Right cardiac atrium (tissue), 5 donors: ENCODE data around the gene MMP25. TPM values are rescaled to one million over a fixed set of nuclear protein-coding genes. Genes with fewer than 3 reads are reported as not detected.

Experiments used
- ATAC-seq, 2 donors: fragments of 200-7000 bp; cut with Tn5 transposase; one replicate each; pipeline versions ENCODE4 v1.8.0 to v1.9.1; 2020; ENCODE audit warnings: moderate library complexity in 2 of 2, mild to moderate bottlenecking in 1 of 2
- DNase-seq, 3 donors: peaks; one replicate each; pipeline ENCODE4 v3.0.0-alpha.2; 2020
- H3K27ac ChIP-seq: one replicate; pipeline ENCODE4 v1.5.1; 2013; ENCODE audit warnings: mild to moderate bottlenecking, low read length, control low read depth, moderate library complexity
- H3K27me3 ChIP-seq: one replicate; pipeline ENCODE4 v1.6.1; 2013; ENCODE audit not compliant: control insufficient read depth, insufficient read depth
- H3K4me1 ChIP-seq: one replicate; pipeline ENCODE4 v1.6.1; 2013; ENCODE audit warnings: low read length; ENCODE audit not compliant: control insufficient read depth, insufficient read depth
- H3K4me3 ChIP-seq: one replicate; pipeline ENCODE4 v1.5.1; 2013; ENCODE audit warnings: low read length, control low read depth
- H3K9me3 ChIP-seq: one replicate; pipeline ENCODE4 v1.6.1; 2013; ENCODE audit warnings: low read length; ENCODE audit not compliant: control insufficient read depth
- WGBS: extraction: QIAGEN DNeasy Blood & Tissue Kit; methylation state at CpG from one replicate; pipeline ENCODE4 v1.1.7; 2013; 5-methylcytosine and 5-hydroxymethylcytosine counted together
- intact Hi-C, 4 donors: fragments of 100-400 bp; cut with DNase I; formaldehyde crosslinking; loops; one replicate each; pipeline versions ENCODE4 v1.11.0 to v1.14.0; 2022 to 2023
- long read RNA-seq, 4 donors: library from polyadenylated mRNA; unstranded; transcript quantifications; one replicate each; pipeline ENCODE4 v2.0.0, GENCODE V29; 2020 to 2021
- polyA plus RNA-seq: library from polyadenylated mRNA; stranded (reverse); fragments of 200-250 nt; gene quantifications from one replicate; pipeline ENCODE4 v1.2.3, GENCODE V29; 2013
- total RNA-seq, 4 donors: library from RNA; stranded (reverse); fragmentation: NEBNext Ultra II Directional; extraction: Animal tissue kit (Norgen Biotek cat#: 25700); gene quantifications; one replicate each; pipeline ENCODE4 v1.2.1, GENCODE V29; 2021
- donor health status: healthy with polysubstance abuse.
- donor health status: DM: no; HTN: yes; CAD: no.
- donor health status: DM: no; HTN: no; CAD: no.
- donor health status: DM: no; HTN: yes; CAD: no; lungs with severe emphysema.
- donor health status: DM: yes; HTN: yes; CAD: no.

Gene MMP25, protein sequence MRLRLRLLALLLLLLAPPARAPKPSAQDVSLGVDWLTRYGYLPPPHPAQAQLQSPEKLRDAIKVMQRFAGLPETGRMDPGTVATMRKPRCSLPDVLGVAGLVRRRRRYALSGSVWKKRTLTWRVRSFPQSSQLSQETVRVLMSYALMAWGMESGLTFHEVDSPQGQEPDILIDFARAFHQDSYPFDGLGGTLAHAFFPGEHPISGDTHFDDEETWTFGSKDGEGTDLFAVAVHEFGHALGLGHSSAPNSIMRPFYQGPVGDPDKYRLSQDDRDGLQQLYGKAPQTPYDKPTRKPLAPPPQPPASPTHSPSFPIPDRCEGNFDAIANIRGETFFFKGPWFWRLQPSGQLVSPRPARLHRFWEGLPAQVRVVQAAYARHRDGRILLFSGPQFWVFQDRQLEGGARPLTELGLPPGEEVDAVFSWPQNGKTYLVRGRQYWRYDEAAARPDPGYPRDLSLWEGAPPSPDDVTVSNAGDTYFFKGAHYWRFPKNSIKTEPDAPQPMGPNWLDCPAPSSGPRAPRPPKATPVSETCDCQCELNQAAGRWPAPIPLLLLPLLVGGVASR
- 1 to 10 TPM in 2 of 4 donors, under 1 TPM in 2; 0.72 to 1.7 (median 0.95) TPM for total RNA-seq
- polyA plus RNA-seq: 0.68 TPM
- long read RNA-seq, donor 1, partial matches to known transcripts: 1 of 3 reads
- long read RNA-seq, donor 1, other reads (novel, unspliced or antisense): 2 of 3 reads
- long read RNA-seq, donor 2: 0 reads
- long read RNA-seq, donor 3: 0 reads
- long read RNA-seq, donor 4: 0 reads

DNA sequence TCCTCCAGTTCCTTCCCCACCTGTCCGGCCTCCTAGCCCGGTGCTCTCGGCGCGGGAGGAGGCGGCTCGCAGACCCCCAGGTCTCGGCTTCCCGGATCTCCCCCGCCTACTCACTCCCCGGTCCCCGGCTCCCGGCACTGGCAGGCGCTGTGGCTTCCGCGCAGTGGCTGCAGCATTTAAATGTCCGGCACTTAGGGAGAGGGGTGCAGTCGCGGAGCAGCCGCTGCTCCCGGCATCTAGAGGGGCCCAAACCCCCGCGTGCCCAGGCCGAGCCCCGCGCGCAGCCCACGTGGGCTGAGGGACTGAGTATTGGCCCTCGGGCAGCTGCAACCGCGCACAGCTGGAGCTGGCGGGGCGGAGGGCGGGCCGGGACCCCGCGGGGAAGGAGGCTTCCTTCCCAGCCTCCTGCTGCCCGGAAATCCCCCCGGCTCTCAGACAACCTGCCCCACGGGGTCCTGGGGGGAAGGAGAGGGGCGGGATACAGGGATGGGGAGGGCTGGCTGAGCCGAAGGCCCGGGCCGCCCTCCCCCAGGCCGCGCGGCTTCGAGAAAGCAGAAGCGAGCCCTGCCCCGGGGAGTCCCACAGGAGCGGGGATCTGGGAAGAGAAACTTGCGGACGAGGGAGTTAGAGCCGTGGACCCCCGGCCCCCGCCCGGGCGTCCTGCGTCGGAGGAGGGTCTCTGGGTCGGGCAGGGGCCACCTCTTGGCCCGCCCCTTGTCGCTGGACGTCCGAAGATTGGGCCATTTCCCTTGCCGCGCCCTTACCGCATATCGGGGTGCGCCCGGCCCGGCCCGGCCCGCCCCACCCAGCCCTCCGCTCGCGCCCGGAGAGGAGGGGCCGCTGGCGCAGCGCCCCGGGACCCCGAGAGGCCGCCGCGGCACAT lies at the start of gene MMP25:
MMP25 (plus strand) TSS at position 804 of the 883 bp plus-strand sequence. CDS start 357 bp downstream, outside the sequence.
- peak in 1 of 3 donors; percentile 58 for DNase-seq
- intact Hi-C loops: no loop called here
- no peak within 1 kb of the TSS for H3K27ac ChIP-seq
- H3K27me3 ChIP-seq: no peaks in the 10 kb centered on the region
- no peaks in the 10 kb centered on the region for H3K4me1 ChIP-seq
- H3K4me3 ChIP-seq: peak within 1 kb of the TSS; percentile 33
- peak; percentile 34 to 51 for ATAC-seq
- no peaks in the 10 kb centered on the region for H3K9me3 ChIP-seq
- WGBS: under 1% methylated on average over 86 of the region's 86 CpGs

DNA sequence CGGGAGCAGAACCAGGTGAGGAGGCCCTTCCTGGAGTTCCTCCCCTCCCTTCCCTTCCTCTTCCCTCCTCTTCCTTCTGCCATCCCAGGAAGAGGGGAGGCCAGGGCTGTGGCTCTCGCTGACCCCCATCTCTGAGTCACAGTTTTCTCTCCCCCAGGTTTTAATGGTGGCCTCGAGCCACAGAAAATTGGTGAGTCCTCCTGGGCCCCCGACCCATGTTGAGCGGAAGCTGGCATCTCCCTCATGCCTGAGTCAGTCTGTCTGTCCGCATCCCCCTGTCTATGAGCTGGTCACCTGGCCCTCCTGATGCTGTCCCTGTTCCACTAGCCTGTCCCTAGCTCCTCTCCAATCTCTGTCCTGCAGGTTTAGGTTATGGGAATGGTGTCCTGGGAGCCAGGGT lies 46.4 kb upstream of the MMP25 start:
- H3K4me1 ChIP-seq: no peaks in the 10 kb centered on the region
- 74% methylated on average over 6 of the region's 6 CpGs for WGBS
- H3K4me3 ChIP-seq: no peak overlapping the region
- H3K27me3 ChIP-seq: no peaks in the 10 kb centered on the region
- no peak overlapping the region for H3K27ac ChIP-seq
- intact Hi-C loops: no loop called here
- no peak for ATAC-seq
- no peak for DNase-seq
- no peaks in the 10 kb centered on the region for H3K9me3 ChIP-seq

DNA sequence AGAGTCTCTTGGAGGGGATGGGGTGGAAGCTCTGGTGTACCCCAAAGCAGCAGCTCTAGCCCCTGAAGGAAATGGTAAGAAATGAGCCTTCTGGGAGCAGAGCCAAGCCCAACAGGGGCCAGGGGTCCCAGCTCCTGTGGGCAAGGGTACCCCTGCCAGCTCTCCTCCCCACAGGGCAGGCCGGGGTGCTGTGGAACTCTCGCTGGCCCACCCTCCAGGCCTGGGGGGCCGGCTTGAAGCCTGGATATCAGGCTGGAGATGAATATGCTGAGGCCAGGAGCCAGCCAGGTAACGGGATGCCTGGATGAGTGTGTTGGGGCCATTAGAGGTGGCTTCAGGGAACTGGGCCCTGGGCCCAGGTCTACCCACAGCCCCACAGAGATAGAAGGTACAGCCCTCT lies 45.8 kb upstream of the MMP25 start:
- intact Hi-C loops: no loop called here
- H3K9me3 ChIP-seq: no peaks in the 10 kb centered on the region
- H3K27me3 ChIP-seq: no peaks in the 10 kb centered on the region
- H3K4me3 ChIP-seq: no peak overlapping the region
- no peak overlapping the region for H3K27ac ChIP-seq
- DNase-seq (peak in 1 of 3 donors; percentile 53), ATAC-seq (no peak)
- no peaks in the 10 kb centered on the region for H3K4me1 ChIP-seq
- WGBS: 83% methylated on average over 4 of the region's 4 CpGs

DNA sequence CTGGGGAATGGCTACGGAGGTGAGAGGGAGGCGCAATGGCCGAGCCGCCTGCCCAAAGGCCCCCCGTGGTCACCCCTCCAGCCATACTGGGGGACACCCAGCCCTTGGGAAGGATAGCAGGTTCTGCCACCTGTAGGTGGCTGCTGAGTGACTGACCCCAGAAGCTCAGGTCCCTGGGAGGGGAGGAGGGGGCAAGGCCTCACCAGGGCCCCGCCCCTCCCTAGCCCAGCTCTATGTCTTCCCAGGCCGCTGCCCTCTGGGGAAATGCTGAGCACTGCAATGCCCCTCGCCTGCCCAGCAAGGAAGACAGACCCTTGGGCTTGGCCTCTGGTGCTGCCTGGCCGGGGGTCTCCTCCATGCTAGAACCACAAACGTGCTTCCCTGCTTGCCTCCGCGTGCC lies 45.0 kb upstream of the MMP25 start:
- Histone ChIP-seq H3K4me3 (no peak overlapping the region), H3K9me3 (no peaks in the 10 kb centered on the region), H3K27ac (no peak overlapping the region), H3K27me3 (no peaks in the 10 kb centered on the region), H3K4me1 (no peaks in the 10 kb centered on the region)
- ATAC-seq (no peak), DNase-seq (no peak)
- intact Hi-C loops: no loop called here
- WGBS: 69% methylated on average over 12 of the region's 12 CpGs

DNA sequence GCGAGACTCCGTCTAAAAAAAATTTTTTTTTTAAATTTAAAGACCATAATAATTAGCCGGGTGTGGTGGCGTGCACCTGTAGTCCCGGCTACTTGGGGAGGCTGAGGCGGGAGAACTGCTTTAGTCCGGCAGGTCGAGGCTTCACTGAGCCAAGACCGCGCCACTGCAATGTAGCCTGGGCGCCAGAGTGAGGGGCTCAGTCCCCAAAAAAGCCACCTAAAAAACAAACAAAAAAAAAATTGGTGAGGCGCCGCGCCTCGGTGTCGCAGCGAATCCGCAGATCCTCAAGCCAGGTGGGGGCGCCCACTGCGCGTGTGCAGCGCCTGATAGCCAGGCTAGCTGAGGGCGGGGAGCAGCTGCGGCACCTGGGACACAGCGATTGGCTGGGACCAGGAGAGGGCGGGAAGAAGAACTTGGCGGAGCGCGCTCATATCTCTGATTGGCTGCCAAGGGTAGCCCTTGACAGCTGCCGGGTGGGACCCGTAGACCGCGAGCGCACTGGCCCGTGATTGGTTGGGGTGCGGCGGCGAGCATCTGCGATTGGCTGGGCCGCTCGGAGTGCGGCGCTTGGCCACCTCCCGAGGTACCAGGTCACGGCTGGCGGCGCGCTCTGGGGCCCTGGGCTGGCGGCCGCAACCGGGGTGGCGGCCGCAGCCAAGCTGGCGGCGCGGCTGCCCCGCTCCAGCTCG lies 42.6 kb upstream of the MMP25 start:
- 8% methylated on average over 58 of the region's 58 CpGs for WGBS
- no peaks in the 10 kb centered on the region for H3K9me3 ChIP-seq
- ATAC-seq (peak; percentile 98 to 99), DNase-seq (peak; percentile 96 to 98 (median 97))
- intact Hi-C loops: no loop called here
- H3K27ac ChIP-seq: no peak overlapping the region
- no peaks in the 10 kb centered on the region for H3K27me3 ChIP-seq
- H3K4me3 ChIP-seq: peak overlapping the region; percentile 68
- no peaks in the 10 kb centered on the region for H3K4me1 ChIP-seq

DNA sequence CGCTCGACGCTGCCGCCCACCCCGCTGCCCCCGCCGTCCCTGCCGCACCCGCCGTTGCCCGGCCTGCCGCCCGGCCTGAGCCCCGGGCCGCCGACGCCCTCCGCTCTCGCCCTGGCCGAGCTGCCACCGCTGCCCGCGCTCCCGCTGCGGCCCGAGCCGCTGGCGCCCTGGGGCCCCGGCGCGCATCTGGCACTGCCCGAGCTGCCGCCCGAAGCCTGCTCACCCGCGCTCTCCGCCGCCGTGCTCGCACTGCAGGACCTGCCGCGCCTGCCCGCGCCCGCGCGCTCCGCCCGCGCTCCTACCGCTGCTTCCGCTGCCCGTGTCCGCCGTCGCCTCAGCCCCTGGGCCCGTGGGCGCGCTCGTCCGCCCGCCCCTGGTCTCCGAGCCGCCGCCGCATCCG lies 42.0 kb upstream of the MMP25 start:
- no peak for ATAC-seq
- no peaks in the 10 kb centered on the region for H3K27me3 ChIP-seq

DNA sequence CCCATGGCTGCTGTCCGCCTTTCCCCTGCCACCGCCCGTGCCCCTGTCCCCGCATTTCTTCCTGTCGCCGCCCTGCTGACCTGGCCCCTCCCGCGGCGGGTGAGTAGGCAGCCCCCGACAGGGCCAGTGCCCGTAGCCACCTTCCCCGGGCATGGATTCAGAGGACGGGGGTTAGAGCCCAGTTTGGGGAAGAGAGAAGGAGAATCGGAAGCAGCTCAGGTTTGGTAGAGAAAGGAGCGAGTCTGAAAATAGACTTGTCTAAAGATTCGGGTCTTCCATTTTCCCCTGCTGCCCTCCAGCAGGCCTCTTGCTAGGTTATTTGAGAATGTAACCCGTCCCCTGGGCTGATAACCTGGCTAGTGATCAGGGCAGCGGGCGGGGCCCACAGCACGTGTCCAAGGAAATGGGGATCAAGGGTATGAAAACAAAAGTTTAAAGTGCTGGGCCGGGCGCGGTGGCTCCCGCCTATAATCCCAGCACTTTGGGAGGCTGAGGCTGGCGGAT lies 41.5 kb upstream of the MMP25 start:
- 7% methylated on average over 25 of the region's 25 CpGs for WGBS
- DNase-seq (no peak), ATAC-seq (no peak)
- no peaks in the 10 kb centered on the region for H3K27me3 ChIP-seq
- no peak overlapping the region for H3K27ac ChIP-seq
- peak overlapping the region; percentile 68 for H3K4me3 ChIP-seq
- H3K4me1 ChIP-seq: no peaks in the 10 kb centered on the region
- no peaks in the 10 kb centered on the region for H3K9me3 ChIP-seq
- intact Hi-C loops: no loop called here

More for the DNA sequence above, 42.0 kb upstream of the MMP25 start:
- DNase-seq: no peak
- intact Hi-C loops: no loop called here
- peak overlapping the region; percentile 68 for H3K4me3 ChIP-seq
- H3K4me1 ChIP-seq: no peaks in the 10 kb centered on the region
- WGBS: under 1% methylated on average over 41 of the region's 67 CpGs
- H3K9me3 ChIP-seq: no peaks in the 10 kb centered on the region
- peak overlapping the region; percentile 49 for H3K27ac ChIP-seq

DNA sequence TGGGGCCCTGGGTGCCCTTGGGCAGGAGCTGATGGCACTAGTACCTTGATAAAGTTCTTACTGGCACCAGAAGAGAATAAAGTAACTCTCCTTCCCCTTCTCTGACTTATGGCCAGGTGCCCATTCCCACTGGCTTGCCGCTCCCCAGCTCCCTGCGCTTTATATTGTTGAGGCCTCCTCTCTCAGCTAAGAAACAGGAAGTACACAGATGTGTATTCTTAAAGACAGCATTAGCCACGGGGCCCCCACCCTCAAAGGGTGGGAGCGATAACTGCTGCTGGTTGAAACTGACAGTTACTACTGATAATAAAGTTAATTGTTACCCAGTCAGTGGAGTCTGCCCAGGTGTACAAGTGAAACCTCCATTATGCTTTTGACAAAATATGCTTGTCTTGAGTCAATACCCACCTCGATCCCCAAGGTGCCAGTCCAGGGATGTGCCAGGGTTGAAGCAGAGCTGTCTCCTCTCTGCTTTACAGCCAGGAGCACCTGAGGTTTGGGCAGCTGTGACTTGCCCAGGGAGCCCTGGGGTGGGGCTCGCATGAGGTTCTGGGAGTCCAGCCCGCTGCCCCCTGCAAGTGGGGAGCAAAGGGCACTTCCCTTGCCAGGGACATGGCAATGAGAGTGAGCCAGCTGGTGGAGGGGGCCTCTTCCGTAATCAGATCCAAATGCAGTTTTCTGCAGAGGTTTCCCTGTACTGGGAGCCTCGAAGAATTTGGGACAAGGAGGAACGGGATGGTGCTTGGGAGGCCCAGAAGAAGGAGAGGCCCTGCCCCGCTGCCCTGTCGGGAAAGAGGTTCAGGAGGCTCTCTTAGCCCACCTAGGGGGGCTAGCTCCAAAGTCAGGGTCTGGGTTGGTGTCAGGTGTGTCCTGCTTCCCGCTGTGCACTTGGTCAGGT lies 39.1 kb upstream of the MMP25 start:
- no peaks in the 10 kb centered on the region for H3K4me1 ChIP-seq
- ATAC-seq (no peak), DNase-seq (no peak)
- H3K27ac ChIP-seq: no peak overlapping the region
- no peak overlapping the region for H3K4me3 ChIP-seq
- H3K27me3 ChIP-seq: no peaks in the 10 kb centered on the region
- WGBS: 49% methylated on average over 13 of the region's 13 CpGs
- intact Hi-C loops: no loop called here
- H3K9me3 ChIP-seq: no peaks in the 10 kb centered on the region

DNA sequence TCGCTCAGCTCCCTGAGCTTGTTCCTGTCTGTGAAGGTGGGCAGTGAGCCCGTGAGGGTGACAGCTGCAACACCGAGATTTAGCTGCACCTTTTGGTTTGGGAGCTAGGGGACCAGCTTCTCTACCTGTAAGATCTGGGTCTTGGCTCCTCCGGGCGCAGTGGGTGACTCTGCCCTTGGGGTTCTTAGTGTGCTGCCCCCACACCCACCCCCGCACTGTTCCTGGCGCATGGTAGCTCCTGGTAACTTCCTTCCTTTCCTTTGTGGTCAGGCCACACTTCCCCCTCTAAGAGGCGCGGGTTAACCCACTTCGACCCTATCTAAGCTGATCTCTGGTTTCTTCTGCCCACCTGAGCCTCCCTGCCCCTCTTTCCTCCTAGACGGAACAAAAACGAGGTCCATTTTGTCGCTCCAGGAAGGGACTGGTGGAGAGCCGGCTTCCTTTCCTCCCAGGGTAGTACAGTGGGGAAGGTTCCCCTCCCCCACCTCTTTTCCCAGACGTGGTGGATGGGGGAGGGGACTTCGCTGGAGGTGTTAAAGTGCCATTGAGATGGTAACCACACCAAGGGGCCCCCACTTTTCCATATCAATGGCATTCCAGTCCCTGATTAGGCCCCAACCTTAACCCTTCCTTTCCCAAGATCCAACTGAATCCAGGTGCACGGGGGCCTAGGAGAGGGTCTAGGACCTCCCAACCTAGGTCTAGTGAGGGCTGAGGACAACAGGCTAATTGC lies 38.2 kb upstream of the MMP25 start:
- intact Hi-C loops: no loop called here
- no peaks in the 10 kb centered on the region for H3K27me3 ChIP-seq
- no peak overlapping the region for H3K4me3 ChIP-seq
- no peak for DNase-seq
- no peak for ATAC-seq
- 14% methylated on average over 17 of the region's 17 CpGs for WGBS
- no peaks in the 10 kb centered on the region for H3K9me3 ChIP-seq
- no peak overlapping the region for H3K27ac ChIP-seq
- H3K4me1 ChIP-seq: no peaks in the 10 kb centered on the region
